Bronchial epithelial cell (primary cell): ENCODE measurements around the gene MYO1C. TPM values are rescaled to one million over a fixed set of nuclear protein-coding genes. Genes with fewer than 3 reads are reported as not detected.

Experiments
- DNase-seq: peaks from one replicate; pipeline ENCODE4 v3.0.0-alpha.2; 2010; ENCODE audit warnings: low read depth
- FAIRE-seq: peaks from 2 replicates; lab custom pipeline; 2011; peaks lifted over from hg19 to GRCh38; lab: Jason Lieb, UNC
- H3K27me3 ChIP-seq: 2 replicates; pipeline ENCODE4 v1.5.1; 2011; ENCODE audit warnings: low read length; ENCODE audit not compliant: control insufficient read depth, insufficient read depth
- H3K36me3 ChIP-seq: 2 replicates; pipeline ENCODE4 v1.5.1; 2011; ENCODE audit warnings: low read length; ENCODE audit not compliant: control insufficient read depth, insufficient read depth
- H3K4me3 ChIP-seq: 2 replicates; pipeline ENCODE4 v1.5.1; 2011; ENCODE audit warnings: mild to moderate bottlenecking, low read depth, low read length, control low read depth
- CTCF ChIP-seq: IDR thresholded peaks from 2 replicates; pipeline ENCODE4 v1.5.1; 2011; ENCODE audit warnings: mild to moderate bottlenecking, moderate library complexity, low read length, control low read depth, inconsistent platforms; ENCODE audit not compliant: insufficient read depth, severe bottlenecking
- total RNA-seq: library from RNA; depleted of rRNA; stranded (reverse); fragments of >200 nt; gene quantifications from 2 replicates; pipeline ENCODE4 v1.2.1, GENCODE V29; 2014

MYO1C gene
- total RNA-seq, 1 donor from 2014 or later, result 80.3 TPM

DNA sequence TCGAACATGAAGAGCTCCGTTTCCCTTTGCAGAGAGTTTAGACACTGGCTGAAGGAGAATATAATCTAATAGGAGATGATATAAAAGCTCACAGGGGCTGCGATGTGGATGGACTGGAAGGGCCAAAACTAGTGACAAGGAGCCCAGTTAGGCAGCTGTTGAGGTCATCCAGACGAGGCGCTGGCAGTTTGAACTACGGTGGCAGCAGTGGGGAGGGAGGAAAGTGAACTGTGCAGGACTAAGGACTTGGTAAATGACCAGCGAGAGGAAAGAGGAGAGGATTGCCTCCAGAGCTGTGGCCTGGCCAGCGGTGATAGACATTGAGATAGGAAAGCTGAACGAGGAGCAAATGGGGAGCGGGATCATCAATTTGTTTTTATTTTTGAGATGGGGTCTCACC is 77.9 kb downstream of the MYO1C start:
- Histone ChIP-seq H3K36me3 (no peaks in the 10 kb centered on the region), H3K27me3 (no peaks in the 10 kb centered on the region), H3K4me3 (no peak overlapping the region)
- FAIRE-seq (no peak), DNase-seq (no peak)
- TF ChIP-seq CTCF, result no peak

Other genes with a start within 250 kb of the MYO1C start
- not detected in 2 replicates for gene BHLHA9, start 222.2 kb downstream of the MYO1C start, total RNA-seq
- gene TRARG1, start 213.0 kb downstream of the MYO1C start, total RNA-seq, result not detected in 2 replicates
- 307 and 366 TPM in 2 replicates for gene YWHAE, start 92.5 kb downstream of the MYO1C start, total RNA-seq
- 131 and 152 TPM in 2 replicates for gene CRK, start 36.5 kb downstream of the MYO1C start, total RNA-seq
- gene INPP5K, start 23.9 kb upstream of the MYO1C start, total RNA-seq, result 20.1 and 31.6 TPM in 2 replicates
- 21.1 and 25.7 TPM in 2 replicates for gene PITPNA, start 70.1 kb upstream of the MYO1C start, total RNA-seq
- 2.4 and 2.9 TPM in 2 replicates for gene SLC43A2, start 136.1 kb upstream of the MYO1C start, total RNA-seq
- gene SCARF1, start 153.0 kb upstream of the MYO1C start, total RNA-seq, result 0.38 and 0.53 TPM in 2 replicates
- 3.4 and 3.8 TPM in 2 replicates for gene RILP, start 157.2 kb upstream of the MYO1C start, total RNA-seq
- gene PRPF8, start 192.2 kb upstream of the MYO1C start, total RNA-seq, result 57.7 and 71.0 TPM in 2 replicates
- 4.5 and 19.1 TPM in 2 replicates for gene TLCD2, start 217.7 kb upstream of the MYO1C start, total RNA-seq
- gene WDR81, start 232.0 kb upstream of the MYO1C start, total RNA-seq, result 13.8 and 21.6 TPM in 2 replicates